ENCODE data around the gene SFSWAP.

Gene SFSWAP

DNA sequence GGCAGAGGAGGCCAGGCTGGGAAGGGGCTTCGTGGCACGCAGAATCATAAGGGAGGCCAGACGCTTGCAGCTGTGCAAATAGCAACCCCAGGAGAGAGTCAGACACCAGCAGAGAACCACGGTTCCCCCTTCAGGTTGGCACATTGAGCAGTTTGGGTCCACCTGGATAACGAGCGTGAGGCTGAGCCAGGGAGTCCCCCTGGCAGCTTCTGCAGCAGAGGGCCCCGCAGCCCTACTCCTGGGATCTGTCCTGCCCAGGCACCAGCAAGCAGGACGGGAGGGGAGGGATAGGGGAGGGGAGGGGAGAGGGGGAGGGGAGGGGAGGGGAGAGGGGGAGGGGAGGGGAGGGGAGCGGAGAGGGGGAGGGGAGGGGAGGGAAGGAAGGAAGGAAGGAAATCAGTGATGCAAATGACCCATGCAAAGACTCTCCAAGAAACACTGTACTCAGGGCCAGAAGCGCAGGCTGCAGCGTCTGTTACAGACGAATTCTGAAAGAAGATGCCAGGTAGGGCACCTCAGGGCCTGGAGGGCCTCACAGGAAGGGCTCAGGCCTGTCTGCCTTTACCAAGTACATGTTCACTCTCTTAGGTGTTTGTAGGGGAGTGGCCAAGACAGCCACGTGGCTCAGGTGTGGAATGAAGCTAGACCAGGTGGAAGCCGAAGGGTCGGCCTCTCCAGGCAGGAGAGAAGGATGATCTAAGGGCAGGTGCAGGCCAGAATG is 85.0 kb downstream of the SFSWAP start:
- peaks cover 26% of the 10 kb centered on the region for H3K36me3 ChIP-seq (ENCODE audit: control insufficient read depth, insufficient read depth, low read length)
- no peak overlapping the region for H3K4me3 ChIP-seq (replicated peaks; ENCODE audit: low read depth, low read length)
- TF ChIP-seq, protein P1, sequence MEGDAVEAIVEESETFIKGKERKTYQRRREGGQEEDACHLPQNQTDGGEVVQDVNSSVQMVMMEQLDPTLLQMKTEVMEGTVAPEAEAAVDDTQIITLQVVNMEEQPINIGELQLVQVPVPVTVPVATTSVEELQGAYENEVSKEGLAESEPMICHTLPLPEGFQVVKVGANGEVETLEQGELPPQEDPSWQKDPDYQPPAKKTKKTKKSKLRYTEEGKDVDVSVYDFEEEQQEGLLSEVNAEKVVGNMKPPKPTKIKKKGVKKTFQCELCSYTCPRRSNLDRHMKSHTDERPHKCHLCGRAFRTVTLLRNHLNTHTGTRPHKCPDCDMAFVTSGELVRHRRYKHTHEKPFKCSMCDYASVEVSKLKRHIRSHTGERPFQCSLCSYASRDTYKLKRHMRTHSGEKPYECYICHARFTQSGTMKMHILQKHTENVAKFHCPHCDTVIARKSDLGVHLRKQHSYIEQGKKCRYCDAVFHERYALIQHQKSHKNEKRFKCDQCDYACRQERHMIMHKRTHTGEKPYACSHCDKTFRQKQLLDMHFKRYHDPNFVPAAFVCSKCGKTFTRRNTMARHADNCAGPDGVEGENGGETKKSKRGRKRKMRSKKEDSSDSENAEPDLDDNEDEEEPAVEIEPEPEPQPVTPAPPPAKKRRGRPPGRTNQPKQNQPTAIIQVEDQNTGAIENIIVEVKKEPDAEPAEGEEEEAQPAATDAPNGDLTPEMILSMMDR (IDR thresholded peaks at IDR 0.05; ENCODE audit: insufficient read depth, low read length, poor library complexity, severe bottlenecking) = no peak
- no peaks in the 10 kb centered on the region for H3K27me3 ChIP-seq (replicated peaks; ENCODE audit: control insufficient read depth, insufficient read depth, low read length)
- no peak for DNase-seq (ENCODE audit: extremely low read depth, insufficient read length)

DNA sequence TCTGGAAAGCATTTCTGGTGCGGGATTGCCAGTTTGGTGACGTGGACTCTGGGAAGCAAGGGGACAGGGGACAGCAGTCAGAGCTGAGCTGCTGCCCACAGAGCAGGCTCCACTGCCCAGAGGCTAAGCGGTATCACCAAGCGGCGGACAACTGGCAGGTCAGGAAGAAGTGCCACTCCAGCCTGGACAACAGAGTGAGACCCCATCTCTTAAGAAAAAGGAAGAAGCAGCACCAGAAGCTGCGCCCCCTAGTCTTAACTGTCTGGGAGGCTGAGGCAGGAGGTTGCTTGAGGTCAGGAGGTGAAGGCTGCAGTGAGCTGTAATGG is 85.5 kb downstream of the SFSWAP start:
- DNase-seq (ENCODE audit: extremely low read depth, insufficient read length) = no peak
- H3K4me3 ChIP-seq (replicated peaks; ENCODE audit: low read depth, low read length) = no peak overlapping the region
- TF ChIP-seq, protein P1 (IDR thresholded peaks at IDR 0.05; ENCODE audit: insufficient read depth, low read length, poor library complexity, severe bottlenecking) = no peak
- H3K27me3 ChIP-seq (replicated peaks; ENCODE audit: control insufficient read depth, insufficient read depth, low read length) = no peaks in the 10 kb centered on the region
- peaks cover 26% of the 10 kb centered on the region for H3K36me3 ChIP-seq (ENCODE audit: control insufficient read depth, insufficient read depth, low read length)

DNA sequence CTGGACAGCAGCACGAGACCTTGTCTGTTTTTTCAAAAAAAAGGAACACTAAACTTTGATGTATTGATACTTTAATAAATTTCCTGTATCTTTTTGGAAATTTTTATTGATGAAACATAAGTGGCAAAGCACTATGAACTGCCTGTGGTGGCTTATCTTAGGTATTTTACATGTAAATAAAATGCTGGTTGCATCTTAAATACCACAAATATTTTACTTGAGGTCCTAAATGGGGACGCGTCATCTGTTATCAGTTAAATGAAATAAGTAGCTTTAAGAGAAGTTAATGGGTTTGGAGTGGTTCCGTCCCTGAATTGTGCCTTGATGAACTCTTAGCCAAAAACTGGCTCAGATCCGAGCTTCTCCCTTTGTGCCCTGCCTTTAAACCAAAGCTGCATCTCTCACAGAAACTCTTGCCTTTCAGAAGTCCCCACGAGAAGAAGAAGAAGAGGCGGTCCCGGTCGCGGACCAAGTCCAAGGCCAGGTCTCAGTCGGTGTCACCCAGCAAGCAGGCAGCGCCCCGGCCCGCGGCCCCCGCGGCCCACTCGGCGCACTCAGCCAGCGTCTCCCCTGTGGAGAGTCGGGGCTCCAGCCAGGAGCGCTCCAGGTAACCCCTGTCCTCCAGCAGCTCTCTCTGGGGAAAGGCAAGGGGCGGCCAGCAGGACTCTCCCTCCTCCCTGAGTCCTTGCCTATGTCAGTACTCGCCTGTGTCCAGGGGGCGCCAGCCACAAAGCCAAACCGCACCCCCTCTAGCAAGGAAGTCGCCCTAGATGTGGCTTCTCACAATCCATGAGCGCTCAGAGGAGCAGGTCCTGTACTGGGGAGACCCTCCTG is 86.1 kb downstream of the SFSWAP start:
- H3K4me3 ChIP-seq (replicated peaks; ENCODE audit: low read depth, low read length) = no peak overlapping the region
- DNase-seq (ENCODE audit: extremely low read depth, insufficient read length) = no peak
- H3K27me3 ChIP-seq (replicated peaks; ENCODE audit: control insufficient read depth, insufficient read depth, low read length) = no peaks in the 10 kb centered on the region
- peaks cover 25% of the 10 kb centered on the region for H3K36me3 ChIP-seq (ENCODE audit: control insufficient read depth, insufficient read depth, low read length)
- TF ChIP-seq, protein P1 (IDR thresholded peaks at IDR 0.05; ENCODE audit: insufficient read depth, low read length, poor library complexity, severe bottlenecking) = no peak

DNA sequence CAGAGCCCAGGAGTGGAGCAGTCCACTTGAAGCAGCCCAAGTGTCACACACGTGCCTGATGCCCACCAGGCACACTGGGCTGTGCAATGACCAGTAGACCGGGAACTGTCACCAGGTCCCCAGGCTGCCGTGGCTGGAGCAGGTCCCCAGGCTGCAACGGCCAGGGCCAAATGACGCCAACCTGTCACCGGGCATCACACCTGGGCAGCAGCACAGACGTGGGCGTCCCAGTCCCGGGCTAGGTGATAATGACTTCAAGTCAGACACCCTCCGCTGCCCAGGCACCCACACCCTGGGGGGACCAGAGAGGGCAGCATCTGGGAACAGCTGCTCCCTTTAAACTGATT is 86.7 kb downstream of the SFSWAP start:
- H3K4me3 ChIP-seq (replicated peaks; ENCODE audit: low read depth, low read length) = no peak overlapping the region
- peaks cover 27% of the 10 kb centered on the region for H3K36me3 ChIP-seq (ENCODE audit: control insufficient read depth, insufficient read depth, low read length)
- TF ChIP-seq, protein P1 (IDR thresholded peaks at IDR 0.05; ENCODE audit: insufficient read depth, low read length, poor library complexity, severe bottlenecking) = no peak
- DNase-seq (ENCODE audit: extremely low read depth, insufficient read length) = no peak
- H3K27me3 ChIP-seq (replicated peaks; ENCODE audit: control insufficient read depth, insufficient read depth, low read length) = no peaks in the 10 kb centered on the region

DNA sequence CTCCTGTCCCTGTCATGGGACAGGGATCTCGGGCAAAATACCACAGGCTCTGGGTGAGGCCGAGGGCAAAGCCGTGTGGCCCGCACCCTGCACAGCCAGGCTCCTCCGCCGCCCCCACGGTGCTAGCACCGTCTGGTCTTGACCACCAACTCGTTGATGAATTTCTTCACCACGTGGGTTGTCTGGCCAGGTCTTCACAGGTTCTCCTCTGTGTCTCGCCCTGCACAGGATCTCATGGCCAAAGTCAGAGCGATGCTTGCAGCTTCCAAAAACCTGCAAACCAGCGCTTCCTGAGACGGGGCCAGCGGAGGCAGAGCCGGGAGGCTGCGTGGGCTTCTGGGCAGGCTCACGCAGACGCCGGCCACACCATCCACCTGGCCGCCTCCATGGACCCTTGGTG is 88.3 kb downstream of the SFSWAP start:
- H3K27me3 ChIP-seq (replicated peaks; ENCODE audit: control insufficient read depth, insufficient read depth, low read length) = no peaks in the 10 kb centered on the region
- H3K4me3 ChIP-seq (replicated peaks; ENCODE audit: low read depth, low read length) = no peak overlapping the region
- H3K36me3 ChIP-seq (ENCODE audit: control insufficient read depth, insufficient read depth, low read length) = peaks cover 24% of the 10 kb centered on the region
- no peak for DNase-seq (ENCODE audit: extremely low read depth, insufficient read length)
- TF ChIP-seq, protein P1 (IDR thresholded peaks at IDR 0.05; ENCODE audit: insufficient read depth, low read length, poor library complexity, severe bottlenecking) = no peak

Measured in GM06990 (cell line).